HL-60 (cell line): ENCODE measurements around the gene SPON1.
A peak's percentile ranks its signal among the peaks of the same experiment; 100 is the strongest.
"Not testable (repeated sequence)": the region's sequence is repeated elsewhere in the genome, so short reads cannot be mapped to it uniquely, and the experiment has no call there.

Experiments
- DNase-seq, 2 experiments: peaks; one replicate each; pipeline ENCODE4 v3.0.0-alpha.2; 2010 to 2020; ENCODE audit warnings: low read depth in 1 of 2, low spot score in 1 of 2
- H3K27ac ChIP-seq: fragments of 250-450 bp; sonication (Bioruptor Pico); replicated peaks from 2 replicates; pipeline ENCODE4 v1.5.1; 2020; ENCODE audit warnings: mild to moderate bottlenecking, moderate library complexity
- H3K27me3 ChIP-seq: fragments of 250-450 bp; sonication (Bioruptor Pico); 2 replicates; pipeline ENCODE4 v1.5.1; 2021; ENCODE audit warnings: mild to moderate bottlenecking, moderate library complexity; ENCODE audit not compliant: insufficient read depth, poor library complexity, severe bottlenecking
- H3K4me3 ChIP-seq: replicated peaks from 2 replicates; pipeline ENCODE4 v1.5.1; 2011; ENCODE audit warnings: mild to moderate bottlenecking, control low read depth, low read length; ENCODE audit not compliant: insufficient read depth
- CTCF ChIP-seq: IDR thresholded peaks from one replicate; pipeline ENCODE4 v1.5.1; 2011; ENCODE audit warnings: low read length, control low read depth, inconsistent platforms; ENCODE audit not compliant: insufficient read depth
- GABPA ChIP-seq: IDR thresholded peaks from 2 replicates; pipeline ENCODE4 v1.6.1; 2012; ENCODE audit warnings: low read depth
- POLR2AphosphoS5 ChIP-seq: IDR thresholded peaks from 2 replicates; pipeline ENCODE4 v1.6.1; 2012; ENCODE audit warnings: low read depth
- REST ChIP-seq: IDR thresholded peaks from 2 replicates; pipeline ENCODE4 v1.6.1; 2012; ENCODE audit warnings: low read depth; ENCODE audit not compliant: insufficient replicate concordance
- SPI1 ChIP-seq: IDR thresholded peaks from 2 replicates; pipeline ENCODE4 v1.6.1; 2012; ENCODE audit warnings: low read depth, mild to moderate bottlenecking, borderline replicate concordance

The SPON1 gene

GRCh38 chr11:14270690-14271542 is 308.4 kb downstream of the SPON1 start:
- no peak overlapping the region for H3K4me3 ChIP-seq
- H3K27ac ChIP-seq = no peak overlapping the region
- DNase-seq = peak; percentile 42 to 79
- TF ChIP-seq POLR2AphosphoS5 (peak; percentile 88), REST (no peak), CTCF (no peak), SPI1 (peak; percentile 48; the same call in 1 of the 2 replicates)
- peaks cover 3% of the 10 kb centered on the region for H3K27me3 ChIP-seq

DNA sequence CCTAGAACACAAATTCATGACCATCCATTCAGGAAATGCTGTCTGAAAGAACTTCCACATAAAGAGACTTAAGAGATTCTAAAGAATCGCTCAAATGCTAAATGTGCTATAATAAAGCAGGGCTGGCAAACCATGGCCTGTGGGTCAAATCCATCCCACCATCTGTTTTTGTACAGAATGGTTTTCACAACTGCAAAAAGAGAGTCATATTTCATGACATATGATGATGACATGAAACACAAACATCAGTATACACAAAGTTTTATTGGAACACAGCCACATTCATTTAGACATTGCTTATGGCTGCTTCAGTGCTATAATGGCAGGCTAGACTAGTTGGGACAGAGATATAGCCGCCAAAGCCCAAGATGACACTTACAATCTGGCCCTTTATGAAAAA is 311.4 kb downstream of the SPON1 start:
- H3K27ac ChIP-seq = no peak overlapping the region
- peaks cover 3% of the 10 kb centered on the region for H3K27me3 ChIP-seq
- TF ChIP-seq REST (no peak), GABPA (no peak), SPI1 (no peak), CTCF (no peak), POLR2AphosphoS5 (no peak)
- no peak for DNase-seq
- H3K4me3 ChIP-seq = no peak overlapping the region

GRCh38 chr11:14275076-14275475 is 312.6 kb downstream of the SPON1 start:
- Histone ChIP-seq H3K4me3 (no peak overlapping the region), H3K27me3 (peaks cover 3% of the 10 kb centered on the region), H3K27ac (no peak overlapping the region)
- DNase-seq = no peak
- no peak for TF ChIP-seq REST
- TF ChIP-seq POLR2AphosphoS5 = no peak
- no peak for TF ChIP-seq SPI1
- TF ChIP-seq CTCF = no peak
- no peak for TF ChIP-seq GABPA

DNA sequence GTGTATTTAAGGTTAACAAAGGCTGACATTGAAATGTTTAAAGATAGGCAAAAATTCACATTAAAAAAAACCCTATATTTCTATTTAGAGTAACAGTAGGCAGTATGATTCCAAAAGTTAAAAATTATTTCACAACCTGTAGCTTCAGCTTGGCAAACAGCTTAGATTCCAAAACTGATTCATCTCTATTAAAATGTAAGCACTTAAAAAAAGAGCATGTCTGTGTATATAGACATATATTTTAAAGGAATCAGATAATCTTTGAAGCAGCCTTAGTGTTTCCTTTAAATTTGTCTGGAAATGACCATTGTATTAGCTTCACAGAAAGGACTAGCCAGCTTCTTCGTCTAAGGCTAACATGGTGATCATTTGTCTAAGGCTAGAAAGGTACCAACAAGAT is 316.3 kb downstream of the SPON1 start:
- H3K27me3 ChIP-seq, DNase-seq, H3K4me3 ChIP-seq, H3K27ac ChIP-seq: not testable (repeated sequence)
